Skeletal muscle tissue (tissue), 4 donors: ENCODE data around the gene TAS2R41. TPM values are rescaled to one million over a fixed set of nuclear protein-coding genes. Genes with fewer than 3 reads are reported as not detected.

Experiments
- H3K27ac ChIP-seq: one replicate; pipeline ENCODE4 v1.7.0; 2013; ENCODE audit warnings: mild to moderate bottlenecking, low read depth, low read length, inconsistent platforms
- H3K27me3 ChIP-seq, 3 donors: one replicate each; pipeline ENCODE4 v1.7.0; 2013; ENCODE audit warnings: low read length in 3 of 3; ENCODE audit not compliant: control insufficient read depth in 3 of 3, insufficient read depth in 3 of 3
- H3K36me3 ChIP-seq, 3 donors: one replicate each; pipeline ENCODE4 v1.7.0; 2013; ENCODE audit warnings: low read length in 3 of 3; ENCODE audit not compliant: control insufficient read depth in 3 of 3, insufficient read depth in 3 of 3
- H3K4me1 ChIP-seq, 3 donors: one replicate each; pipeline ENCODE4 v1.7.0; 2013; ENCODE audit warnings: low read length in 3 of 3, mild to moderate bottlenecking in 3 of 3; ENCODE audit not compliant: control insufficient read depth in 3 of 3, insufficient read depth in 3 of 3
- H3K4me3 ChIP-seq, 3 donors: one replicate each; pipeline ENCODE4 v1.7.0; 2013; ENCODE audit warnings: low read length in 3 of 3
- H3K9ac ChIP-seq, 3 donors: one replicate each; pipeline ENCODE4 v1.7.0; 2013; ENCODE audit warnings: low read length in 3 of 3, mild to moderate bottlenecking in 3 of 3, moderate library complexity in 2 of 3, low read depth in 1 of 3
- H3K9me3 ChIP-seq, 3 donors: one replicate each; pipeline ENCODE4 v1.7.0; 2013; ENCODE audit warnings: low read length in 3 of 3; ENCODE audit not compliant: control insufficient read depth in 3 of 3
- total RNA-seq: library from RNA; depleted of rRNA; stranded (reverse); fragments of >200 nt; gene quantifications from one replicate; pipeline ENCODE4 v1.2.3, GENCODE V29; 2014
- donor health status: Osteomylitis.

The TAS2R41 gene
- total RNA-seq, 1 donor from 2014 or later, result not detected

DNA sequence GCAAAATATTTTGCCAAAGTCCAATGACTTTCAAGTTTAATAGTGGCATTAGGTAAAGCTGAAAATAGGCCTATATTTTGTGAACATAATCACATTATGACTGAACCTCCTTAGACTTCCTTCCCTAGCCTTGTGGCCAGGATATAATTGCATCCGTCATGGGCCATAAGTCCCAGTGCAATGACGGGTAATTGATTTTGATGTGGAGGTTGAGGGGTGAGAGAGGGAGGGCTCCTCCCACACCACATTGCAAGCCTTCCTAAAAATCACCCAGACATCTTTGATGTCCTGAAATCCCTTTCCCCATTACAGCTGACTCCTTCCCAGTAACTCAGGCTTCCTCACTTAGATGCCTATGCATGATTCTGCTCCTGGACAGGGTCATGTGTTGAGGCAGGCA, 25.6 kb downstream of the TAS2R41 start:
- Histone ChIP-seq H3K4me1 (peaks cover 0 to 7% (median 6%) of the 10 kb centered on the region in 3 donors), H3K9me3 (no peaks in the 10 kb centered on the region), H3K36me3 (no peaks in the 10 kb centered on the region), H3K4me3 (no peak overlapping the region), H3K27ac (no peak overlapping the region), H3K9ac (no peak overlapping the region), H3K27me3 (no peaks in the 10 kb centered on the region)

DNA sequence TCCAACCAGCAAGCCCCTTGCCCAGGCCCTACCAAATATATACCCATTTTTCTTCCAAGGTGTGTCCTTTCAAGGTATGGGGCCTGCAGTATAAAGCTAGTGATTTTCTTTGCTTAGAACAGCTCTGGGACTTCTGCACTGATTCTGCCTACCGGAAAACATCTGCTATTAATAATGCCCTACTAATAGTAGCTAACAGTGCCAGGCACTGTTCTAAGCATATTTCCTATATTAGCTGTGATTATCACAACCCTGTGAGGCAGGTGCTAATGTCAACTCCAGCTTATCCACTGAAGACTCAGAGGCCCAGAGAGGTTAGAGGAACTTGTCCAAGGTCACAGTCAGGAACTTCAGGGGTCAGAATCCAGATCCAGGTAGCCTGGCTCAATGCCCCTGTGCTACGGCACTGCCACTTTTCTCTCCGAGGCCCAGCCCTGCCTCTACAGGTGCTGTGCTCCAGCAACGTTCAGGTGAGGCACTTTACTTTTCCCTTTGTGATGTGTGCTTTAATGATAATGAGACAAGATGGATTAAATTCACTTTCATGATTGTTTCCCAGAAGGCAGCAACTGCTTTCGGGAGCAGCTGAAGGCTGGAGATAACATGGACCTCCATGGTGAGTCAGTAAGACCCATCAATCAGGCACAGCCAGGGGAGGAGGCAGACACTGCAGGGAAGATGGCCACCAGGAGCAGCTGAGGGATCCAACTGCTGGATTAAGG, 26.7 kb downstream of the TAS2R41 start:
- Histone ChIP-seq H3K4me1 (peaks cover 0 to 7% (median 2%) of the 10 kb centered on the region in 3 donors), H3K27ac (no peak overlapping the region), H3K9me3 (no peaks in the 10 kb centered on the region), H3K9ac (no peak overlapping the region), H3K27me3 (no peaks in the 10 kb centered on the region), H3K36me3 (no peaks in the 10 kb centered on the region), H3K4me3 (no peak overlapping the region)

GRCh38 chr7:143504937-143505297, 27.2 kb downstream of the TAS2R41 start:
- no peak overlapping the region for H3K9ac ChIP-seq
- H3K4me1 ChIP-seq, result peaks cover 0 to 3% (median 0%) of the 10 kb centered on the region in 3 donors
- H3K36me3 ChIP-seq, result no peaks in the 10 kb centered on the region
- no peak overlapping the region for H3K27ac ChIP-seq
- no peaks in the 10 kb centered on the region for H3K27me3 ChIP-seq
- no peak overlapping the region for H3K4me3 ChIP-seq
- H3K9me3 ChIP-seq, result no peaks in the 10 kb centered on the region

GRCh38 chr7:143505838-143506237, 28.2 kb downstream of the TAS2R41 start:
- no peaks in the 10 kb centered on the region for H3K36me3 ChIP-seq
- no peaks in the 10 kb centered on the region for H3K27me3 ChIP-seq
- no peak overlapping the region for H3K27ac ChIP-seq
- H3K9ac ChIP-seq, result no peak overlapping the region
- H3K4me3 ChIP-seq, result no peak overlapping the region
- no peaks in the 10 kb centered on the region for H3K9me3 ChIP-seq
- no peaks in the 10 kb centered on the region for H3K4me1 ChIP-seq

- Histone ChIP-seq H3K27me3 (no peaks in the 10 kb centered on the region), H3K9ac (no peak overlapping the region), H3K4me1 (no peaks in the 10 kb centered on the region), H3K27ac (no peak overlapping the region), H3K9me3 (no peaks in the 10 kb centered on the region), H3K4me3 (no peak overlapping the region), H3K36me3 (no peaks in the 10 kb centered on the region)
Measured at GRCh38 chr7:143507094-143507518, 29.4 kb downstream of the TAS2R41 start.

DNA sequence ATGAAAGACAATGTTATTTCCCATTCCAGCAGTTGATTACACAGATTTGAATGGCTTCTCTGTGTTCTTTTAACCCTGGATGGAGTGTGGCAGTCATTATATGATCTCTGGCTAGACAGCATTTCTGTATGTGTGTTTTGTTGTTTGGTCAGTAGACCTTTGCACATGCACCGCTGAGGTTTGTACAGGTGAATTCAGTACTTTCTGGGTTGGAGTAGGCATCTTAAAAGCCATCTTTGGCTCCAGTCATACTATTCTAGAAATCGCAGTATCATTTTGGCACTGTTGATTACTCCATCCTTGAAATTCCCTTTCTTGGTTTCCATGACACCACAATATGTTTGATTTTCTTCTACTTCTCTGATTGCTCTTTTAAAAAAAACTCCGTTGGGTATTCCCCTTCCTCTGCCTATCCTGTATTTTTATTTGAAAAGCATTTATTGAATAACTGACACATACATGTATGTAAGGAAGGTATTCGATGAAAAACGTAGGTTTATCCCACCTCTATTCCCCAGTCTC, 29.9 kb downstream of the TAS2R41 start:
- no peaks in the 10 kb centered on the region for H3K9me3 ChIP-seq
- no peak overlapping the region for H3K27ac ChIP-seq
- no peaks in the 10 kb centered on the region for H3K27me3 ChIP-seq
- H3K4me1 ChIP-seq, result no peaks in the 10 kb centered on the region
- no peak overlapping the region for H3K4me3 ChIP-seq
- no peak overlapping the region for H3K9ac ChIP-seq
- no peaks in the 10 kb centered on the region for H3K36me3 ChIP-seq

DNA sequence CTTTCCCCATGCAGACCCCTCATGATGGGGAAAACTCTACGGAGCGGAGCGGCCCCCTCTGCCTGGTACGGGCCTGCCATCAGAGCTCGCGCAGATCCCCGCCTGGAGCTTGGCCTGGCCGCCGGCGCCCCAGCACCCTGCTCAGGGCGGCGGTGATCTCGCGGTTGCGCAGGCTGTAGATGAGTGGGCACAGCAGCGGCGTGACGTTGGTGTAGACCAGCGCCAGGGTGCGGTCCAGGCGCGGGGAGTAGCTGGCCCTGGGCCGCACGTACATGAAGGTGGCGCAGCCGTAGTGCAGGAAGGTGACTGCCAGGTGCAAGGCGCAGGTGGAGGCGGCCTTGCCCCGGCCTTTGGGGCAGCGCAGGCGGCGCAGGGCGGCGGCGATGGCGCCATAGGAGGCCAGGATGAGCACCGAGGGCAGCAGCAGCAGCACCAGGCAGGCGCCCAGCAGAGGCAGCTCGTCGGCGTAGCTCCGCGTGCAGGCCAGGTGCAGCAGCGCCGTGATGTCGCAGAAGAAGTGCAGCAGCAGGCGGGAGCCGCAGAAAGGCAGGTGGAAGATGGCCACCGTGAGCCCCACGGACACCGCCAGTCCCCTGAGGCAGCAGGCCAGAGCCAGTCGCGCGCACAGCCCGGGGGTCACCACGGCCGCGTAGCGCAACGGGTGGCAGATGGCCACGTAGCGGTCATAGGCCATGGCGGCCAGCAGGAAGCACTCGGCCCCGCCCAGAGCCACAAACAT, 33.4 kb downstream of the TAS2R41 start:
- H3K27ac ChIP-seq, result no peak overlapping the region
- H3K36me3 ChIP-seq, result no peaks in the 10 kb centered on the region
- peaks cover 0 to 6% (median 0%) of the 10 kb centered on the region in 3 donors for H3K4me1 ChIP-seq
- H3K27me3 ChIP-seq, result no peaks in the 10 kb centered on the region
- no peak overlapping the region for H3K9ac ChIP-seq
- no peaks in the 10 kb centered on the region for H3K9me3 ChIP-seq
- H3K4me3 ChIP-seq, result no peak overlapping the region

DNA sequence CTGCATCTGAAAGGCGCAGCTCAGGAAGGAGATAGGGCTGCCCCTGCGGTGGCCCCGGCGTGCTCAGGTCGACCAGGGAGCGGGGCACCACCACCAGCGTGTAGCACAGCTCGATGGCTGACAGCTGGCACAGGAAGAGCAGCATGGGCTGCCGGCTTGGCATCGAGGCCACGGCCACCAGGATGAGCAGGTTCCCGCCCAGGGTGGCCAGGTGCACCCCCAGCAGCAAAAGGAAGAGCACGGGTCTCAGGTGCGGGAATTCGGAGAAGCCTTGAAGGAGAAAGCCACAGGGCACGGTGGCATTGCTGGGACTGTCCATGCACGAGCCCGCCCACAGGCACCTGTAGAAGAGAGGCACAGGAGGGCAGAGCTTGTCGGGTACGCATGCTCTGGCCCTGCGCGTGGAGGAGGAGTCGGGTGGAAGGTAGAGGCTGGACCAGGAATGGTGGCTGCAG, 33.9 kb downstream of the TAS2R41 start:
- Histone ChIP-seq H3K27me3 (no peaks in the 10 kb centered on the region), H3K27ac (no peak overlapping the region), H3K36me3 (no peaks in the 10 kb centered on the region), H3K9me3 (no peaks in the 10 kb centered on the region), H3K4me1 (peaks cover 0 to 6% (median 0%) of the 10 kb centered on the region in 3 donors), H3K9ac (no peak overlapping the region), H3K4me3 (no peak overlapping the region)

DNA sequence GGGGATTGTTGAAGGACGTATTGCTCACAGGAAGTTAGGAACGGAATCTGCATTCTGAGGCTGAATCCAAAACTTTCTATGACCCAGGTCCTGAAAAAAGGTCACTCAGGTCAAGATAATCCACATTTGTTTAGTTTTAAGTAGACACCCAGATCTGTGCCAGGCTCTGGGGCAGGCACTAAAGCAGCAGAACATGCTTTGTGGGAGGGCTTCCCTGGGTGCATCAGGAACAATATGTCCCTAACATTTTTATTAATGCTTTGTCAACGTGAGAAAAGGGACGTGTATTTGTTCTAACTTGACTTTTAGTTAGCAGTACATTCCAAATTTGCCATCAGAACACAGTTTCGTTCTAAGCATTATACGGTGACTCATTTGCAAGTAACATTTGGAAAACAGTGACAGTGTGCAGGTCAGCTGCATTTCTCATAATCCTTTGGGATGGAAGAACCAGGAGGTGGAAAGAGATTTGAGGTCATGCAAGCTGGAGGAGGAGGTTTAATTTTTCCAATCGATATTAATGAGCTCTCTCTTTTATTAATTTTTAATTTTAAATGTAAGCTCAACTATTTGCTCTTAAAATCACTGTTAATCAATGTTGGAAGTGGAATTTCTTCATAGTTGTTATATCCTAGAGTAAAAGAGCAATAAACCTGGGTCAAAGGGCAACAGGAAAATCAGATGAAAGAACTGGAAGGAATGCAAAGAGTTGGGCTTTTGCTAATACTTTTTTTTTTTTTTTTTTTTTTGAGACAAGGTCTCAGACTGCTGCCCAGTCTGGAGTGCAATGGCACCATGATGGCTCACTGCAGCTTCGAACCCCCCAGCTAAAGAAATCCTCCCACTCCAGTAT, 35.0 kb downstream of the TAS2R41 start:
- Histone ChIP-seq H3K36me3 (no peaks in the 10 kb centered on the region), H3K27me3 (no peaks in the 10 kb centered on the region), H3K4me3 (no peak overlapping the region), H3K9ac (no peak overlapping the region), H3K27ac (no peak overlapping the region), H3K4me1 (peaks cover 0 to 6% (median 0%) of the 10 kb centered on the region in 3 donors), H3K9me3 (no peaks in the 10 kb centered on the region)
